Mesendoderm (in vitro differentiated cells): ENCODE measurements around the gene CALML3.

ENCODE experiments used
- DNase-seq: peaks from one replicate; pipeline ENCODE4 v3.0.0; 2013
- H2AK5ac ChIP-seq: 2 replicates; pipeline ENCODE4 v1.6.1; 2013; ENCODE audit warnings: low read length, inconsistent platforms
- H2BK120ac ChIP-seq: 2 replicates; pipeline ENCODE4 v1.6.1; 2013; ENCODE audit warnings: low read depth, mild to moderate bottlenecking, low read length, moderate library complexity, mixed read lengths
- H2BK15ac ChIP-seq: replicated peaks from 2 replicates; pipeline ENCODE4 v1.6.1; 2013; ENCODE audit warnings: low read depth, mild to moderate bottlenecking, moderate library complexity
- H2BK5ac ChIP-seq: 2 replicates; pipeline ENCODE4 v1.6.1; 2013; ENCODE audit warnings: low read length, inconsistent platforms
- H3K18ac ChIP-seq: 2 replicates; pipeline ENCODE4 v1.6.1; 2013; ENCODE audit warnings: mild to moderate bottlenecking, low read length, mixed read lengths
- H3K23ac ChIP-seq: one replicate; pipeline ENCODE4 v1.6.1; 2013; ENCODE audit warnings: low read length
- H3K27ac ChIP-seq: 2 replicates; pipeline ENCODE4 v1.5.1; 2013; ENCODE audit warnings: low read depth, mild to moderate bottlenecking, inconsistent platforms, low read length, moderate library complexity
- H3K27me3 ChIP-seq: 2 replicates; pipeline ENCODE4 v1.6.1; 2013; ENCODE audit warnings: low read length, control low read depth, mild to moderate bottlenecking, inconsistent platforms; ENCODE audit not compliant: insufficient read depth, poor library complexity
- H3K36me3 ChIP-seq: 2 replicates; pipeline ENCODE4 v1.6.1; 2013; ENCODE audit warnings: low read length, inconsistent platforms; ENCODE audit not compliant: control insufficient read depth, insufficient read depth
- H3K4ac ChIP-seq: one replicate; pipeline ENCODE4 v1.6.1; 2013; ENCODE audit warnings: low read depth, mild to moderate bottlenecking, low read length, moderate library complexity
- H3K4me1 ChIP-seq: 2 replicates; pipeline ENCODE4 v1.6.1; 2013; ENCODE audit warnings: low read depth, low read length, inconsistent platforms; ENCODE audit not compliant: control insufficient read depth
- H3K4me2 ChIP-seq: 2 replicates; pipeline ENCODE4 v1.6.1; 2013; ENCODE audit warnings: low read length
- H3K4me3 ChIP-seq: 2 replicates; pipeline ENCODE4 v1.5.1; 2013; ENCODE audit warnings: mild to moderate bottlenecking, low read length
- H3K56ac ChIP-seq: one replicate; pipeline ENCODE4 v1.6.1; 2013; ENCODE audit warnings: low read length
- H3K79me1 ChIP-seq: 2 replicates; pipeline ENCODE4 v1.6.1; 2013; ENCODE audit warnings: low read length, inconsistent platforms
- H3K79me2 ChIP-seq: 2 replicates; pipeline ENCODE4 v1.6.1; 2013; ENCODE audit warnings: mild to moderate bottlenecking, low read length; ENCODE audit not compliant: control insufficient read depth, insufficient read depth
- H3K9ac ChIP-seq: 2 replicates; pipeline ENCODE4 v1.6.1; 2013; ENCODE audit warnings: low read length, inconsistent platforms
- H4K5ac ChIP-seq: one replicate; pipeline ENCODE4 v1.6.1; 2013; ENCODE audit warnings: low read length
- H4K8ac ChIP-seq: one replicate; pipeline ENCODE4 v1.6.1; 2013; ENCODE audit warnings: low read depth, mild to moderate bottlenecking, control low read depth, low read length, moderate library complexity
- WGBS: extraction: QIAGEN DNeasy Blood & Tissue Kit; methylation state at CpG from one replicate; pipeline ENCODE4 v1.1.7; 2013; ENCODE audit warnings: low lambda C conversion rate, missing lambda C conversion rate; ENCODE audit not compliant: insufficient coverage; ENCODE audit errors: extremely low coverage; 5-methylcytosine and 5-hydroxymethylcytosine counted together

CALML3 gene

DNA sequence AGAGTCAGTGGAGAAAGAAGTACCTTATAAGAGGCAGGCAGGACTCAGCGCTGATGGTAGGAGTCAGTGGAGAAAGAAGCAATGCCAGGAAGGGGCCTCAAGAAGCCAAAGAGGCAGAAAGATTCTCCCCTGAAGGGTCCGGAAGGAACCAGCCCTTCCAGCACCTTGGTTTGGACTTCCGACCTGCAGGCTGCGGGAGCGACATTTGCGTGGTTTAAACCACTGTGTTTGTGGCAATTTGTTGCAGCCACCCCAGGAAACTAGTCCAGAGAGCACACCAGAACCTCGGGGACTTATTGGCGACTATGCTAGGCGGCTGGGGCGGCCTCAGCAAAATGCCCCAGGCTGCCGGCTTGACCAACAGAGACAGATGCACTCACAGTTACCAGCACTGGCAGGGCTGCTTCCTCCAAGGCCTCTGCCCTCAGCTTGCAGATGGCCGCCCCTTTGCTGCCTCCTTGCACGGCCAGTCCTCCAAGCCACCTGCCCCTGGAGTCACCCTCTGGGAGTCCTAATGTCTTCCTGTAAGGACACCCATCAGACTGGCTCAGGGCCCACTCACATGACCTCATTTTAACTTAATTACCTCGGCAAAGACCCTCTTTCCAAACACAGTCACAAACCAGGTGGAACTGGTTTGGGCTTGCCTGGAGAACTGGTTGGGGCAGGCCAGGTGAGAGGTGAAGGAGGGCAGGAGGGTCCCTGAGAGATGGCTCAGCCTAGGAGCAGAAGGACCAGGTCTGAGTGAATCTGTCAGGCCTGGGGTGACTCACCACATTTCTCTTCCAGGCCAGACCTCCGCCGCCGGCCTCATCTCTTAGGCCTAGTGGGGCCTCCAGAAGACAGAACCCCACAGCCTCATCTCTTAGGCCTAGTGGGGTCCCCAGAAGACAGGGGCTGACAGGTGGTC, 26.1 kb downstream of the CALML3 start:
- WGBS = no CpG with 5 or more reads among the region's 17 CpGs
- Histone ChIP-seq H3K4me2 (no peak overlapping the region), H3K79me1 (no peaks in the 10 kb centered on the region), H3K56ac (peak overlapping the region; percentile 34), H3K18ac (no peak overlapping the region), H3K4me1 (no peaks in the 10 kb centered on the region), H2BK5ac (no peak overlapping the region), H3K9ac (no peak overlapping the region), H3K27me3 (no peaks in the 10 kb centered on the region), H3K4me3 (no peak overlapping the region), H3K4ac (no peak overlapping the region), H3K23ac (no peak overlapping the region), H2BK15ac (no peak overlapping the region), H4K8ac (no peak overlapping the region), H2AK5ac (no peak overlapping the region), H3K36me3 (no peaks in the 10 kb centered on the region), H2BK120ac (no peak overlapping the region), H4K5ac (no peak overlapping the region), H3K27ac (no peak overlapping the region), H3K79me2 (no peaks in the 10 kb centered on the region)
- DNase-seq = no peak

DNA sequence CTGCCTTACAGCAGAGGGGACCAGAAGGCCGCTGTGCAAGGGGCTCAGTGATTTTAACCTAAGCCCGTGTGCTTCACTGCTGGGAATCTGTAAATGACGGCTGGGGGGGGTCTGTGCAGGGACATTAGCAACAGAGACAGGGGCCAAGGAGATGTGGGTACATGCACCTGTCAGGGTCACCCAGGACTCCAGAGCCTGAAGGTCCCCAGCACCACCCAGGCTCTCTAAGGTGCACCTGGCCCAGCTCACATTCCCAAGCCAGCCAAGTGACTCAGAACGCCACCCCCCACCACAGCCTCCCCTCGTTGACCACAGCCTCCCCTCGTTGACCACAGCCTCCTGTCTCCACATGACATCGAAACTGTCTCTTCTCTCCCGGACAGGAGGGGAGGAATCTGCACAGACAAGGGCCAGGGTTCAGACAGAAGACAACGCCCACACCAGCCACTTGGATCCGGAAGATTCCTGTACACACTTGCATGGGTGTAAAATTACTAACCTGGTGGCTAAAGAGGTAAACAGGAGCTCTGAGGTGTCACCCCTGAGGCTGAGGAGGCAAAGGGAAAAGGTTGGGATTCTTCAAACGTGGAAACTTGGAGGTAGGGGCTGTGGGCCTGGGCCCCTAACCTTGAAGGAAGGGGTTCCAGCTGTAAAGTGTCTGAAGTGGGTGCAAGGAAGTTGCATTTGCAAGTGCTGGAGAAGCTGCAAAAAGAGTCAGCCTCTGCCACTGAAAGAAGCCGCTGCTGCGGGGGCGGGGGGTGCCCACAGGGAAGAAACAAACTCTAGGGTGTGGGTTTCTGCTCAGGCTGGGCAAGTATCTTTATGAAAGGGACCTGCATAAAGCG, 27.0 kb downstream of the CALML3 start:
- no peak for DNase-seq

DNA sequence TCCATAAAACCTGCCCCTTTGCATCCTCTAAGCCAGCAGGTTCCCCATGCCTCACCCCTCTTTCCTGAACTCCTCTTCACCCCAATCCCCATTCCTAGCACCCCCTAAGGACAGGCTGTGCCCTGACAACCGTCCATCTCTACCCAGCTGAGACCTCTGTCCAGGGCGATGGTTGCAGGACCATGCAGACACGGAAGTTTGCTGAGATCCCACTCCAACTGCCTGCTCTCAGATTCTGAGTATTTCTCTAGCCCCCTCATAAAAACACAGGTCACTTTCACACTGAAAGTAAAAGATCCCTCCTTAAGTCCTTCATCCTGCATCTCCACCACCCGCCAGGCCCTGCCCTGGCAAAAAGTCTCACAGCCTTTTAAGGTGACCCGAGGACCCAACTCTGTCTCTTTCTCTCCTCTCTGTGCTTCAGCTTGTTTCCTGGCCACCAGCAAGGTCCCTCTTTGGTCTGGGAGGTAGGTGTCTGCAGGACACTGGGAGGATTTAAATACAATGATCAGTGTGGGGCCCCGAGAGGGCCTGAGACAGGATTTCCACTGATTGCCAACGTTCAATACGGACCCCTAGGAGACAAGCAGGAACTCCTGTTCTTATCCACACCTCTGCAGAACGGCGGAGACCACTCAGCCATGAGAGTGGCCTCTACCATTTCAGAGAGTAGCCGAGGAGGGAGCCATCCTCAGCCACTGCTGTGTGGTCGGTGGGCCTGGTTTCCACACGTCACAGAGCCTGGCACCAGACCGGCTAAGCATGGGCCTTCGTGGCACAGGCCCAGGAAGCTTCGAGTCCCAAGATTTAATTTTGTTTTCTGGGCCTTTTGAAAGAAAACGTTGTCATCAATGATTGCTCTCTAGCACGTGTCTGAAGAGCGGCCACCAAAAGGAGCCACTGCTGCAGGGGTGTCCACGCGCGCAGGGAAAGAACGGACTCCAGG, 27.9 kb downstream of the CALML3 start:
- Histone ChIP-seq H2AK5ac (no peak overlapping the region), H3K56ac (no peak overlapping the region), H2BK120ac (no peak overlapping the region), H2BK5ac (no peak overlapping the region), H3K4me1 (no peaks in the 10 kb centered on the region), H3K18ac (no peak overlapping the region), H3K4me3 (no peak overlapping the region), H3K4me2 (no peak overlapping the region), H3K27ac (no peak overlapping the region), H3K79me1 (no peaks in the 10 kb centered on the region), H3K27me3 (no peaks in the 10 kb centered on the region), H3K23ac (no peak overlapping the region), H3K79me2 (no peaks in the 10 kb centered on the region), H4K8ac (no peak overlapping the region), H2BK15ac (no peak overlapping the region), H3K36me3 (no peaks in the 10 kb centered on the region), H3K4ac (no peak overlapping the region), H3K9ac (no peak overlapping the region), H4K5ac (no peak overlapping the region)
- DNase-seq = no peak
- WGBS = no CpG with 5 or more reads among the region's 23 CpGs

More for the DNA sequence above, 27.0 kb downstream of the CALML3 start:
- no peak overlapping the region for H4K8ac ChIP-seq
- no peak overlapping the region for H2AK5ac ChIP-seq
- WGBS = no CpG with 5 or more reads among the region's 15 CpGs
- no peak overlapping the region for H3K18ac ChIP-seq
- H3K4me1 ChIP-seq = no peaks in the 10 kb centered on the region
- no peak overlapping the region for H3K9ac ChIP-seq
- no peak overlapping the region for H4K5ac ChIP-seq
- H3K27ac ChIP-seq = no peak overlapping the region
- no peak overlapping the region for H3K4ac ChIP-seq
- no peaks in the 10 kb centered on the region for H3K79me2 ChIP-seq
- no peak overlapping the region for H3K56ac ChIP-seq
- no peak overlapping the region for H2BK120ac ChIP-seq
- H3K4me2 ChIP-seq = no peak overlapping the region
- no peaks in the 10 kb centered on the region for H3K27me3 ChIP-seq
- H3K79me1 ChIP-seq = no peaks in the 10 kb centered on the region
- H2BK15ac ChIP-seq = no peak overlapping the region
- no peak overlapping the region for H2BK5ac ChIP-seq
- no peaks in the 10 kb centered on the region for H3K36me3 ChIP-seq
- no peak overlapping the region for H3K23ac ChIP-seq
- no peak overlapping the region for H3K4me3 ChIP-seq

DNA sequence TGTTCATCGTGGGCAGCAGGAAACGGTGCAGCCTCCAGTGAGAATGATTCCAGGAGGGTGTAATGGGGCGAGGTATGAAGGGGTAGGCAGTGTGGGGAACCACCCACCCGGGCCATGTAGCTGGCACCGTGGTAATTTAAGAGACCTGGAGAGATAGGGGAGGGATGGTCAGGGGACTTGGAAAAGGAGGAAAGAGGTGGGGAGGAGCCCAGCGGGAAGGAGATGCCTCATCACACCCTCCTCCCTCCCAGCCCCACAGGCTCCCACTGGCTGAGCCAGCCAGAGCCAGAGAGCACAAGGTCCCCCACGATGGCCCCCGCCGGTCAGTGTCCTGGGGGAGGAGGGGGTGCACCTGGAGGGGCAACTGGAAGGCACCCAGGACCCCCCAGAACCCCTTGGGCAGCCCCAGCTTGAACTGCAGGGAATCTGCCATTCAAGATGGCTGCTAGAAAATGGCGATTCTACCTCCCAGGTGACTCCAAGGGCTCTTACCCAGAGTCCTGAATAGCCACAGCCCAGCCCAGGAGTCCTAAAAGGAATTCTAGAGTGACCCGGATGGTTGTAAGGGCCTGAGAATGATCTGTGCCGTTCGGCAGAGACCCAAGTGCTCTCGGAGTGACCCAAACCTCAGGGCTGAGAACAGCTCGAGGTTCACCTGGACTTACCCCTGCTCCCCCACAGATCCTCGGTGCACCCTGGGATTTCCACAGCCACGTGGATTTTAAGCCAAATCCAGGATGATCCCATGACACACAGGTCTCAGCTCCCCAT, 28.8 kb downstream of the CALML3 start:
- Histone ChIP-seq H4K5ac (no peak overlapping the region), H3K79me2 (no peaks in the 10 kb centered on the region), H3K4me3 (no peak overlapping the region), H3K4ac (no peak overlapping the region), H4K8ac (no peak overlapping the region), H2BK5ac (no peak overlapping the region), H3K79me1 (no peaks in the 10 kb centered on the region), H3K23ac (no peak overlapping the region), H3K4me1 (no peaks in the 10 kb centered on the region), H3K27me3 (no peaks in the 10 kb centered on the region), H3K18ac (no peak overlapping the region), H2AK5ac (no peak overlapping the region), H3K36me3 (no peaks in the 10 kb centered on the region), H3K27ac (no peak overlapping the region), H2BK120ac (no peak overlapping the region), H3K9ac (no peak overlapping the region), H2BK15ac (no peak overlapping the region), H3K4me2 (no peak overlapping the region), H3K56ac (peak overlapping the region; percentile 12)
- DNase-seq = no peak
- no CpG with 5 or more reads among the region's 17 CpGs for WGBS

DNA sequence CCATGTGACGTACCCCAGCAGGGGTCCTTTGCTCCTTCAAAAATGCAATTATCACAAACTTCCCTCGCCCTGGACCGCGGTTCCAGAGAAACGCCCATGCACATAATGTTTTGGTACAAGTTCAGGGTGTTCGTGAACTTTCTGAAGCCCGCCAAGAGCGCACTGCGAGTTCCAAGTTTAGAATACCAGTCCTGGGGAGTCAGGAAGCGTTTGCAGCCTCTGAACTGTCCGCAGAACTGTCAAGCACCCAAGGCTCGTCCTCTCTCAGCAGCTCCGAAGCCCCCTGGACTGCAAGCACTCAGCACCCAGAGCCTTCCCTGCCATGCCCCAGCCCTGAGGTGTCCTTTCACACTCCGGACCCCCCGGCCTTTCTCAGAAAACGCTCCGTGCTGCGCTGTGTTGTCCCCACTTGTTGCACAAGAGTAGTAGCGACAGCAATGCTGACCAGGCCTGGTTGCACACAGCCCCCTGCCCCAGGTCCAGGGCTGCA, 30.3 kb downstream of the CALML3 start:
- DNase-seq = no peak
- Histone ChIP-seq H3K79me1 (no peaks in the 10 kb centered on the region), H3K27ac (no peak overlapping the region), H3K4me3 (no peak overlapping the region), H2BK120ac (no peak overlapping the region), H3K18ac (no peak overlapping the region), H3K9ac (no peak overlapping the region), H3K27me3 (no peaks in the 10 kb centered on the region), H3K4me1 (peaks cover under 1% of the 10 kb centered on the region), H2BK15ac (no peak overlapping the region), H4K8ac (no peak overlapping the region), H2AK5ac (no peak overlapping the region), H3K36me3 (no peaks in the 10 kb centered on the region), H3K56ac (no peak overlapping the region), H3K4me2 (no peak overlapping the region), H3K23ac (no peak overlapping the region), H2BK5ac (no peak overlapping the region), H4K5ac (no peak overlapping the region), H3K4ac (no peak overlapping the region), H3K79me2 (no peaks in the 10 kb centered on the region)
- WGBS = no CpG with 5 or more reads among the region's 19 CpGs
